HCT116 (cell line): ENCODE results near the gene ABCC5. TPM values are rescaled to one million over a fixed set of nuclear protein-coding genes. Genes with fewer than 3 reads are reported as not detected.

Experiments used
- ATAC-seq: fragments of 200-7000 bp; cut with Tn5 transposase; 2 replicates; pipeline ENCODE4 v1.9.1; 2020; ENCODE audit warnings: mild to moderate bottlenecking, moderate library complexity
- BruUV-seq: library from RNA; stranded (reverse); fragments of 400-500 nt; replicated peaks from 2 replicates; lab custom pipeline; 2021; lab: Mats Ljungman, UMichigan
- CTCF ChIA-PET: fragments of 300-600 bp; sonication (Branson Sonifier 250); formaldehyde crosslinking; loops from one replicate; lab custom pipeline; 2021; ENCODE audit warnings: antibody characterized with exemption; lab: Charles Lee
- POLR2A ChIA-PET: fragments of 300-600, 350-600 bp; sonication (Branson Sonifier 250); formaldehyde crosslinking; loops from one replicate; lab custom pipeline; 2021; ENCODE audit warnings: antibody characterized with exemption; lab: Charles Lee
- RAD21 ChIA-PET, 2 experiments: fragments of 300-600 bp; sonication (Branson Sonifier 250); formaldehyde crosslinking; loops; one replicate each; lab custom pipeline; 2023; ENCODE audit warnings: low total read pairs in 2 of 2; ENCODE audit not compliant: uncharacterized antibody in 2 of 2, unreplicated experiment in 2 of 2, low non-redundant PET in 1 of 2; lab: Charles Lee
- DNase-seq: peaks from one replicate; pipeline ENCODE4 v3.0.0-alpha.2; 2010; ENCODE audit warnings: low read depth, low spot score
- H2AFZ ChIP-seq: fragments of 200-600 bp; shearing (Covaris generic), sonication (generic); 2 replicates; pipeline ENCODE4 v1.6.1; 2017; ENCODE audit warnings: low read depth, mixed run types, mixed read lengths, antibody characterized with exemption, low read length; ENCODE audit not compliant: poor library complexity, severe bottlenecking
- H3K27ac ChIP-seq: 2 replicates; pipeline ENCODE4 v1.5.1; 2012; ENCODE audit warnings: low read depth, low read length
- H3K27me3 ChIP-seq: fragments of 200-600 bp; sonication (generic); 2 replicates; pipeline ENCODE4 v1.6.1; 2016; ENCODE audit warnings: mixed run types, low read length, mixed read lengths; ENCODE audit not compliant: insufficient read depth
- H3K36me3 ChIP-seq, 2 experiments: fragments of 200-500 bp in 1 of 2; fragments of 200-600 bp in 1 of 2; sonication (Bioruptor generic) in 1 of 2; sonication (generic) in 1 of 2; 2 replicates each; pipeline versions ENCODE4 v1.5.1 to v1.6.1; 2014 to 2016; ENCODE audit warnings: low read length in 2 of 2, inconsistent platforms in 1 of 2, mixed read lengths in 1 of 2, mixed run types in 1 of 2; ENCODE audit not compliant: insufficient read depth in 2 of 2, control insufficient read depth in 1 of 2
- H3K4me1 ChIP-seq, 2 experiments: fragments of 200-600 bp in 1 of 2; sonication (generic) in 1 of 2; 2 replicates each; pipeline versions ENCODE4 v1.5.1 to v1.6.1; 2012 to 2017; ENCODE audit warnings: low read length in 2 of 2, inconsistent platforms in 1 of 2, mild to moderate bottlenecking in 1 of 2, mixed read lengths in 1 of 2, mixed run types in 1 of 2, moderate library complexity in 1 of 2; ENCODE audit not compliant: insufficient read depth in 2 of 2, control insufficient read depth in 1 of 2
- H3K4me2 ChIP-seq: fragments of 200-600 bp; sonication (generic); 2 replicates; pipeline ENCODE4 v1.6.1; 2017; ENCODE audit warnings: mixed run types, low read length, mixed read lengths
- H3K4me3 ChIP-seq, 2 experiments: fragments of 200-600 bp in 1 of 2; sonication (generic) in 1 of 2; replicated peaks in 1 of 2; 2 replicates each; pipeline ENCODE4 v1.5.1; 2011 to 2016; ENCODE audit warnings: low read length in 2 of 2, control low read depth in 1 of 2, low read depth in 1 of 2, mild to moderate bottlenecking in 1 of 2, mixed read lengths in 1 of 2, mixed run types in 1 of 2
- H3K79me2 ChIP-seq: fragments of 200-600 bp; sonication (generic); 2 replicates; pipeline ENCODE4 v1.6.1; 2017; ENCODE audit warnings: mild to moderate bottlenecking, mixed run types, low read length, moderate library complexity, mixed read lengths; ENCODE audit not compliant: insufficient read depth
- H3K9ac ChIP-seq: fragments of 200-600 bp; sonication (generic); 2 replicates; pipeline ENCODE4 v1.6.1; 2016; ENCODE audit warnings: low read length, mixed read lengths
- H3K9me2 ChIP-seq: fragments of 200-600 bp; sonication (generic), shearing (Covaris generic); 2 replicates; pipeline ENCODE4 v1.6.1; 2017; ENCODE audit warnings: mixed run types, mild to moderate bottlenecking, moderate library complexity; ENCODE audit not compliant: insufficient read depth
- H3K9me3 ChIP-seq, 2 experiments: fragments of 200-500 bp in 1 of 2; fragments of 200-600 bp in 1 of 2; sonication (Bioruptor generic) in 1 of 2; sonication (generic) in 1 of 2; 2 replicates each; pipeline ENCODE4 v1.6.1; 2014 to 2017; ENCODE audit warnings: low read length in 2 of 2, mixed read lengths in 2 of 2, inconsistent platforms in 1 of 2, low read depth in 1 of 2, mild to moderate bottlenecking in 1 of 2, mixed run types in 1 of 2, moderate library complexity in 1 of 2; ENCODE audit not compliant: control insufficient read depth in 1 of 2, insufficient read depth in 1 of 2
- H4K20me1 ChIP-seq: fragments of 200-600 bp; sonication (generic), shearing (Covaris generic); 2 replicates; pipeline ENCODE4 v1.6.1; 2017; ENCODE audit warnings: mixed run types, mild to moderate bottlenecking, moderate library complexity; ENCODE audit not compliant: insufficient read depth
- ATF3 ChIP-seq: IDR thresholded peaks from 2 replicates; pipeline ENCODE4 v1.6.1; 2012
- CBX3 ChIP-seq: IDR thresholded peaks from 2 replicates; pipeline ENCODE4 v1.6.1; 2012; ENCODE audit warnings: low read depth
- CEBPB ChIP-seq: IDR thresholded peaks from 2 replicates; pipeline ENCODE4 v1.6.1; 2012; ENCODE audit warnings: low read depth
- ELF1 ChIP-seq: IDR thresholded peaks from 2 replicates; pipeline ENCODE4 v1.6.1; 2012; ENCODE audit warnings: low read depth, borderline replicate concordance
- EZH2 ChIP-seq: fragments of 200-600 bp; sonication (generic); IDR thresholded peaks from 2 replicates; pipeline ENCODE4 v1.6.1; 2017; ENCODE audit warnings: antibody characterized with exemption, mixed run types
- EZH2phosphoT487 ChIP-seq: fragments of 200-600 bp; IDR thresholded peaks from 2 replicates; pipeline ENCODE4 v1.6.1; 2018; ENCODE audit warnings: antibody characterized with exemption, borderline replicate concordance
- FOSL1 ChIP-seq: IDR thresholded peaks from 2 replicates; pipeline ENCODE4 v1.6.1; 2012; ENCODE audit warnings: low read depth
- POLR2A ChIP-seq: IDR thresholded peaks from 2 replicates; pipeline ENCODE4 v1.7.0; 2011; ENCODE audit warnings: borderline replicate concordance; ENCODE audit not compliant: insufficient read depth, insufficient read length; ENCODE audit errors: extremely low read depth
- POLR2AphosphoS5 ChIP-seq: IDR thresholded peaks from 2 replicates; pipeline ENCODE4 v1.6.1; 2011; ENCODE audit warnings: mild to moderate bottlenecking, low read depth, low read length, moderate library complexity
- RAD21 ChIP-seq: IDR thresholded peaks from 2 replicates; pipeline ENCODE4 v1.6.1; 2012; ENCODE audit warnings: low read depth, mild to moderate bottlenecking
- SP1 ChIP-seq: IDR thresholded peaks from 2 replicates; pipeline ENCODE4 v1.6.1; 2012; ENCODE audit warnings: low read depth
- SRF ChIP-seq: IDR thresholded peaks from 2 replicates; pipeline ENCODE4 v1.6.1; 2012; ENCODE audit warnings: low read depth
- TCF7L2 ChIP-seq: IDR thresholded peaks from 2 replicates; pipeline ENCODE4 v1.7.0; 2011; ENCODE audit warnings: borderline replicate concordance, inconsistent platforms; ENCODE audit not compliant: insufficient read depth, insufficient read length; ENCODE audit errors: extremely low read depth
- ZFX ChIP-seq: fragments of 450-650 bp; IDR thresholded peaks from 2 replicates; pipeline ENCODE4 v1.6.1; 2017
- ZNF274 ChIP-seq: fragments of 200-500 bp; sonication (Bioruptor generic); IDR thresholded peaks from 2 replicates; pipeline ENCODE4 v1.6.1; 2014; ENCODE audit warnings: mild to moderate bottlenecking, low read depth, low read length, inconsistent platforms
- intact Hi-C: fragments of 100-400 bp; cut with micrococcal nuclease; formaldehyde crosslinking; loops from 2 replicates; pipeline ENCODE4 v1.10.0; 2022
- total RNA-seq: library from RNA; stranded (reverse); gene quantifications from one replicate; pipeline ENCODE4 v1.2.1, GENCODE V29; 2021; ENCODE audit not compliant: unreplicated experiment

The ABCC5 gene
- total RNA-seq, 1 experiment from 2014 or later = 16.9 TPM

GRCh38 chr3:183911087-183911486 lies 106.6 kb downstream of the ABCC5 start:
- Histone ChIP-seq H3K27ac (no peak overlapping the region), H3K9ac (no peak overlapping the region), H3K79me2 (no peaks in the 10 kb centered on the region), H3K27me3 (no peaks in the 10 kb centered on the region), H3K4me1 (peaks cover 0 to 19% of the 10 kb centered on the region in 2 experiments; a peak in 2 of 4 replicates), H4K20me1 (no peaks in the 10 kb centered on the region), H3K36me3 (no peaks in the 10 kb centered on the region), H3K9me2 (no peaks in the 10 kb centered on the region), H3K4me2 (no peak overlapping the region), H3K4me3 (no peak overlapping the region), H3K9me3 (no peaks in the 10 kb centered on the region), H2AFZ (no peak overlapping the region)
- BruUV-seq = no TSS peak
- POLR2A ChIA-PET = no interaction called here
- CTCF ChIA-PET = no interaction called here
- intact Hi-C loops = no loop called here
- ATAC-seq = 0 out of 2 replicates have a peak, but pooled peaks have one; percentile 18
- RAD21 ChIA-PET = interaction anchor here in 1 of 2 experiments (0.6 kb wide), 1 partner anchor 16 kb away, joined by 6 read pairs; no protein-coding TSS in a partner anchor
- TF ChIP-seq CBX3 (no peak), ZNF274 (no peak), EZH2 (no peak), ELF1 (no peak), FOSL1 (no peak), CEBPB (no peak), ATF3 (no peak), EZH2phosphoT487 (no peak), SRF (no peak), POLR2AphosphoS5 (no peak), SP1 (no peak), TCF7L2 (no peak), ZFX (no peak), RAD21 (no peak), POLR2A (no peak)
- no peak for DNase-seq
